Measurements from ENCODE around the gene ABCA4.

The ABCA4 gene

GRCh38 chr1:94104776-94105580 lies 16.0 kb downstream of the ABCA4 start:
- H3K9me3 Mint-ChIP-seq = no peaks in the 10 kb centered on the region
- H3K36me3 Mint-ChIP-seq (ENCODE audit: low read depth) = no peaks in the 10 kb centered on the region
- TF ChIP-seq, protein P1, sequence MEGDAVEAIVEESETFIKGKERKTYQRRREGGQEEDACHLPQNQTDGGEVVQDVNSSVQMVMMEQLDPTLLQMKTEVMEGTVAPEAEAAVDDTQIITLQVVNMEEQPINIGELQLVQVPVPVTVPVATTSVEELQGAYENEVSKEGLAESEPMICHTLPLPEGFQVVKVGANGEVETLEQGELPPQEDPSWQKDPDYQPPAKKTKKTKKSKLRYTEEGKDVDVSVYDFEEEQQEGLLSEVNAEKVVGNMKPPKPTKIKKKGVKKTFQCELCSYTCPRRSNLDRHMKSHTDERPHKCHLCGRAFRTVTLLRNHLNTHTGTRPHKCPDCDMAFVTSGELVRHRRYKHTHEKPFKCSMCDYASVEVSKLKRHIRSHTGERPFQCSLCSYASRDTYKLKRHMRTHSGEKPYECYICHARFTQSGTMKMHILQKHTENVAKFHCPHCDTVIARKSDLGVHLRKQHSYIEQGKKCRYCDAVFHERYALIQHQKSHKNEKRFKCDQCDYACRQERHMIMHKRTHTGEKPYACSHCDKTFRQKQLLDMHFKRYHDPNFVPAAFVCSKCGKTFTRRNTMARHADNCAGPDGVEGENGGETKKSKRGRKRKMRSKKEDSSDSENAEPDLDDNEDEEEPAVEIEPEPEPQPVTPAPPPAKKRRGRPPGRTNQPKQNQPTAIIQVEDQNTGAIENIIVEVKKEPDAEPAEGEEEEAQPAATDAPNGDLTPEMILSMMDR (IDR thresholded peaks at IDR 0.05) = no peak
- H3K4me1 Mint-ChIP-seq = peaks cover 74% of the 10 kb centered on the region
- peaks cover 17% of the 10 kb centered on the region for H3K27me3 Mint-ChIP-seq (ENCODE audit: low read depth, poor library complexity)
- no peak overlapping the region for H3K27ac Mint-ChIP-seq
- DNase-seq = no peak
- peak overlapping the region; percentile 27 for H3K4me3 Mint-ChIP-seq

- Mint-ChIP-seq H3K4me1 (peaks cover 77% of the 10 kb centered on the region), H3K27ac (peak overlapping the region; percentile 63), H3K27me3 (ENCODE audit: low read depth, poor library complexity) (peaks cover 15% of the 10 kb centered on the region), H3K4me3 (no peak overlapping the region), H3K9me3 (no peaks in the 10 kb centered on the region), H3K36me3 (ENCODE audit: low read depth) (no peaks in the 10 kb centered on the region)
- TF ChIP-seq, protein P1 (IDR thresholded peaks at IDR 0.05) = no peak
- DNase-seq = no peak
Observed at GRCh38 chr1:94104127-94104684, 16.7 kb downstream of the ABCA4 start.

- Mint-ChIP-seq H3K4me1 (peaks cover 83% of the 10 kb centered on the region), H3K27me3 (ENCODE audit: low read depth, poor library complexity) (peaks cover 13% of the 10 kb centered on the region), H3K36me3 (ENCODE audit: low read depth) (no peaks in the 10 kb centered on the region), H3K9me3 (no peaks in the 10 kb centered on the region), H3K4me3 (no peak overlapping the region), H3K27ac (no peak overlapping the region)
- DNase-seq = no peak
- TF ChIP-seq, protein P1 (IDR thresholded peaks at IDR 0.05) = no peak
Observed at GRCh38 chr1:94103608-94104007, 17.3 kb downstream of the ABCA4 start.

GRCh38 chr1:94101613-94102525 lies 19.1 kb downstream of the ABCA4 start:
- Mint-ChIP-seq H3K4me1 (peaks cover 81% of the 10 kb centered on the region), H3K36me3 (ENCODE audit: low read depth) (no peaks in the 10 kb centered on the region), H3K27ac (no peak overlapping the region), H3K4me3 (no peak overlapping the region), H3K27me3 (ENCODE audit: low read depth, poor library complexity) (peaks cover 9% of the 10 kb centered on the region), H3K9me3 (no peaks in the 10 kb centered on the region)
- no peak for DNase-seq
- TF ChIP-seq, protein P1 (IDR thresholded peaks at IDR 0.05) = no peak

DNA sequence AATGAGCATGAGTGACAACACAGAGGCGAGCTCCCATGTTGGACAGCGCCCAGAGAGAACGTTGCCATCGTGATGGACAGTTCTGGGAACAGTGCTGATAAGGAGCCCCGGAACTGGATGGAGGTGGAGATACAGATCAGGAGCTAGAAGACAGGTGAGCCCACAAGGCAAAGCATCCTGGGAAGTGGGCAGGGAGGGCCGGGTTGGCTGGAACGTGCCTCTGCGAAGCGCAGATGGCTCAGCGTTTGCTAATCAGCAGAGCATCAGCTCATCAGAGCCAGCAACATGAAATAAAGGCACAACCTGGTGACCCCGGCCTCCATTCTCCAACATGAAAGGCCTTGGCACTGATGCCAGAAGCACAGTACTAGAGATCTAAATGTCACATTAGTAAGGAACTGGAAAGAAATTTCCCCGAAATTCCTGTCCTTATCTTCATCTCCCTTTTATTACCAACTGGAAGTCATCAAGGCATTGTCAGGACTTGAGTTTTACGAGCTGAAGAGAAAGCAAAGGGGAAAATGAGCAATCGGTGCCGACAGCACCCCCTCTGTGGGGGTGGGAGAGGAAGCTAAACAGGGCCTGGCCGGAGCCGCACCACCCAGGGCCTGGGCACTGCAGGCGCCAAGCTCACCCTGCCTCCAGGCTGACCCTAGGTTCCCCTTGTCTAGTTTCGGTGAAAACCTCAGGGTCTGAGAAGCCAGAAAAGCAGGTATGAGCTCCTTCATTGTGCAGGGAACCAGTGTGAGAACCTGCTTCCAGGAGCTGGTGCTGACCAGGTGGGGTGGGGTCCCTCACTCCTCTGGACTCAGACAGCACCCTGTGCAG lies 19.9 kb downstream of the ABCA4 start:
- Mint-ChIP-seq H3K4me1 (peaks cover 79% of the 10 kb centered on the region), H3K27ac (no peak overlapping the region), H3K27me3 (ENCODE audit: low read depth, poor library complexity) (peaks cover 5% of the 10 kb centered on the region), H3K9me3 (no peaks in the 10 kb centered on the region), H3K4me3 (no peak overlapping the region), H3K36me3 (ENCODE audit: low read depth) (no peaks in the 10 kb centered on the region)
- TF ChIP-seq, protein P1 (IDR thresholded peaks at IDR 0.05) = no peak
- no peak for DNase-seq

All from nephron progenitor cell (in vitro differentiated cells).